ENCODE results near the gene CDX4.

DNA sequence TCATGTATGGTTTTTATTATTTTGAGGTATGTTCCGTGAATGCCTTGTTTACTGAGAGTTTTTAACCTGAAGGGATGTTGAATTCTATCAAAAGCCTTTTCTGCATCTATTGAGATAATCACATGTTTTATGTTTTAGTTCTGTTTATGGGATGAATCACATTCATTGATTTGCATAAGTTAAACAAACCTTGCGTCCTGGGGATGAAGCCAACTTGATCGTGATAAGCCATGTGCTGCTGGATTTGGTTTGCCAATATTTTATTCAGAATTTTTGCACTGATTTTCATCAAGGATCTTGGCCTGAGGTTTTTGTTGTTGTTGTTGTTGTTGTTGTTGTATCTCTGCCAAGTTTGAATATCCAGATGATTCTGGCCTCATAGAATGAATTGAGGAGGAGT lies 43.8 kb downstream of the CDX4 start:
- TF ChIP-seq, protein P1, sequence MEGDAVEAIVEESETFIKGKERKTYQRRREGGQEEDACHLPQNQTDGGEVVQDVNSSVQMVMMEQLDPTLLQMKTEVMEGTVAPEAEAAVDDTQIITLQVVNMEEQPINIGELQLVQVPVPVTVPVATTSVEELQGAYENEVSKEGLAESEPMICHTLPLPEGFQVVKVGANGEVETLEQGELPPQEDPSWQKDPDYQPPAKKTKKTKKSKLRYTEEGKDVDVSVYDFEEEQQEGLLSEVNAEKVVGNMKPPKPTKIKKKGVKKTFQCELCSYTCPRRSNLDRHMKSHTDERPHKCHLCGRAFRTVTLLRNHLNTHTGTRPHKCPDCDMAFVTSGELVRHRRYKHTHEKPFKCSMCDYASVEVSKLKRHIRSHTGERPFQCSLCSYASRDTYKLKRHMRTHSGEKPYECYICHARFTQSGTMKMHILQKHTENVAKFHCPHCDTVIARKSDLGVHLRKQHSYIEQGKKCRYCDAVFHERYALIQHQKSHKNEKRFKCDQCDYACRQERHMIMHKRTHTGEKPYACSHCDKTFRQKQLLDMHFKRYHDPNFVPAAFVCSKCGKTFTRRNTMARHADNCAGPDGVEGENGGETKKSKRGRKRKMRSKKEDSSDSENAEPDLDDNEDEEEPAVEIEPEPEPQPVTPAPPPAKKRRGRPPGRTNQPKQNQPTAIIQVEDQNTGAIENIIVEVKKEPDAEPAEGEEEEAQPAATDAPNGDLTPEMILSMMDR (IDR thresholded peaks at IDR 0.05), result no peak
- TF ChIP-seq EP300 (IDR thresholded peaks at IDR 0.05; ENCODE audit: borderline replicate concordance in 1 of 2, low read depth in 1 of 2, low read length in 1 of 2), result no peak
- TF ChIP-seq, protein P2, sequence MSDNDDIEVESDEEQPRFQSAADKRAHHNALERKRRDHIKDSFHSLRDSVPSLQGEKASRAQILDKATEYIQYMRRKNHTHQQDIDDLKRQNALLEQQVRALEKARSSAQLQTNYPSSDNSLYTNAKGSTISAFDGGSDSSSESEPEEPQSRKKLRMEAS (IDR thresholded peaks at IDR 0.05; ENCODE audit: low read depth), result no peak
- TF ChIP-seq SMC3 (IDR thresholded peaks at IDR 0.05; ENCODE audit: low read depth, low read length), result no peak
- TF ChIP-seq EZH2phosphoT487 (IDR thresholded peaks at IDR 0.05; ENCODE audit: borderline replicate concordance, low read depth), result no peak
- TF ChIP-seq RCOR1 (IDR thresholded peaks at IDR 0.05; ENCODE audit: low read length), result no peak
- TF ChIP-seq NRF1 (IDR thresholded peaks at IDR 0.05; ENCODE audit: low read depth, low read length), result no peak
- no peak for TF ChIP-seq RAD21 (IDR thresholded peaks at IDR 0.05; ENCODE audit: low read length)
- no peak for TF ChIP-seq NFIC (IDR thresholded peaks at IDR 0.05; ENCODE audit: borderline replicate concordance)
- no peak for TF ChIP-seq POLR2AphosphoS5 (IDR thresholded peaks at IDR 0.05; ENCODE audit: low read depth, low read length)
- TF ChIP-seq, protein P3, sequence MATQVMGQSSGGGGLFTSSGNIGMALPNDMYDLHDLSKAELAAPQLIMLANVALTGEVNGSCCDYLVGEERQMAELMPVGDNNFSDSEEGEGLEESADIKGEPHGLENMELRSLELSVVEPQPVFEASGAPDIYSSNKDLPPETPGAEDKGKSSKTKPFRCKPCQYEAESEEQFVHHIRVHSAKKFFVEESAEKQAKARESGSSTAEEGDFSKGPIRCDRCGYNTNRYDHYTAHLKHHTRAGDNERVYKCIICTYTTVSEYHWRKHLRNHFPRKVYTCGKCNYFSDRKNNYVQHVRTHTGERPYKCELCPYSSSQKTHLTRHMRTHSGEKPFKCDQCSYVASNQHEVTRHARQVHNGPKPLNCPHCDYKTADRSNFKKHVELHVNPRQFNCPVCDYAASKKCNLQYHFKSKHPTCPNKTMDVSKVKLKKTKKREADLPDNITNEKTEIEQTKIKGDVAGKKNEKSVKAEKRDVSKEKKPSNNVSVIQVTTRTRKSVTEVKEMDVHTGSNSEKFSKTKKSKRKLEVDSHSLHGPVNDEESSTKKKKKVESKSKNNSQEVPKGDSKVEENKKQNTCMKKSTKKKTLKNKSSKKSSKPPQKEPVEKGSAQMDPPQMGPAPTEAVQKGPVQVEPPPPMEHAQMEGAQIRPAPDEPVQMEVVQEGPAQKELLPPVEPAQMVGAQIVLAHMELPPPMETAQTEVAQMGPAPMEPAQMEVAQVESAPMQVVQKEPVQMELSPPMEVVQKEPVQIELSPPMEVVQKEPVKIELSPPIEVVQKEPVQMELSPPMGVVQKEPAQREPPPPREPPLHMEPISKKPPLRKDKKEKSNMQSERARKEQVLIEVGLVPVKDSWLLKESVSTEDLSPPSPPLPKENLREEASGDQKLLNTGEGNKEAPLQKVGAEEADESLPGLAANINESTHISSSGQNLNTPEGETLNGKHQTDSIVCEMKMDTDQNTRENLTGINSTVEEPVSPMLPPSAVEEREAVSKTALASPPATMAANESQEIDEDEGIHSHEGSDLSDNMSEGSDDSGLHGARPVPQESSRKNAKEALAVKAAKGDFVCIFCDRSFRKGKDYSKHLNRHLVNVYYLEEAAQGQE (IDR thresholded peaks at IDR 0.05; ENCODE audit: low read depth, low read length), result no peak

Measured in SK-N-SH (cell line).